ENCODE data around the gene ARMC7. TPM values are rescaled to one million over a fixed set of nuclear protein-coding genes. Genes with fewer than 3 reads are reported as not detected.

Gene ARMC7
- total and polyA plus RNA-seq, 2 of the 13 experiments (the other 11 are each of a cell fraction or from before 2014, with no cell fraction given) = 3.9 to 4.2 TPM

DNA sequence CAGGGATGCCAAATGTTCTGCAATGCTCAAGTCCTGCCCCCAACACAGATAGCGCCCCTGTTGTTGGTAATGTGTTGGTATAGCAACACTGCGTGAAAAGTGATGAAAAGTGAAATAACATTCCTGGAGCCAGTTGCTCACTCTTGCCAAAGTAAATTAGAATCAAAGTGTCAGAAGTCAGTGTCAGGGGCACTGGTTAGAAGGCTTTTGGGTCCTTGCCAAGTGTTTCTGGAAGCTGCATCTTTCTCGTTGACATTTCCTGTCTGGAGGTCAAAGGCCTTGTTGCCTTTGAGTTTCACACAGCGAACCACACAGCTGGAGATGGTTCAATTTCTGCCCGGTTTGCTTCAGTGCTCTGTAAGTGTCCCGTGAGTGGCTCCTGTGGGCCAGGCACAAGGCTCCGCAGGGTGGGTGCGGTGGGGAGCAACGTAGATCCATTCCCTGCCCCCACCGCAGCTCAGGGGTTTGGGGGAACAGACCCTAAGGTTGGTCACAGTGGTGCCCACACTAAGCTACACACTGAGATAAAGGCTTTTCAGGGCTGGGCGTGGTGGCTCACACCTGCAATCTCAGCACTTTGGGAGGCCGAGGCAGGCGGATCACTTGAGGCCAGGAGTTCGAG is 25.6 kb upstream of the ARMC7 start (continued):
- TF ChIP-seq NFKB2 (CRISPR knock-in tag; IDR thresholded peaks at IDR 0.05; ENCODE audit: borderline replicate concordance) (no peak; the same call in 1 of the 2 replicates), ZNF776 (CRISPR knock-in tag; IDR thresholded peaks at IDR 0.05) (no peak), NFATC3 (CRISPR knock-in tag; IDR thresholded peaks at IDR 0.05) (no peak), ZNF138 (CRISPR knock-in tag; IDR thresholded peaks at IDR 0.05; ENCODE audit: low read depth) (no peak), ZNF3 (CRISPR knock-in tag; IDR thresholded peaks at IDR 0.05) (peak; percentile 62; the same call in 1 of the 2 replicates), ZFP37 (CRISPR knock-in tag; IDR thresholded peaks at IDR 0.05; ENCODE audit: borderline replicate concordance) (no peak), RAD21 (CRISPR knock-in tag; IDR thresholded peaks at IDR 0.05) (peak; percentile 25; the same call in 1 of the 2 replicates), ELF3 (CRISPR knock-in tag; IDR thresholded peaks at IDR 0.05) (peak; percentile 94), PHB2 (IDR thresholded peaks at IDR 0.05; ENCODE audit: partially characterized antibody) (no peak), ZNF335 (CRISPR knock-in tag; IDR thresholded peaks at IDR 0.05) (0 out of 2 replicates have a peak, but pooled peaks have one; percentile 60), AKAP8 (CRISPR knock-in tag; IDR thresholded peaks at IDR 0.05) (no peak; the same call in 1 of the 2 replicates), SP5 (CRISPR knock-in tag; IDR thresholded peaks at IDR 0.05; ENCODE audit: borderline replicate concordance, low read depth) (peak; percentile 92), SRF (IDR thresholded peaks at IDR 0.05; ENCODE audit: low read depth, low read length) (no peak; the same call in 1 of the 2 replicates), SOX6 (IDR thresholded peaks at IDR 0.05) (no peak), SOX6 (CRISPR knock-in tag; IDR thresholded peaks at IDR 0.05) (peak; percentile 88), KMT2A (CRISPR knock-in tag; IDR thresholded peaks at IDR 0.05) (peak; percentile 78; the same call in 1 of the 2 replicates)
- TF ChIP-seq, protein P1, sequence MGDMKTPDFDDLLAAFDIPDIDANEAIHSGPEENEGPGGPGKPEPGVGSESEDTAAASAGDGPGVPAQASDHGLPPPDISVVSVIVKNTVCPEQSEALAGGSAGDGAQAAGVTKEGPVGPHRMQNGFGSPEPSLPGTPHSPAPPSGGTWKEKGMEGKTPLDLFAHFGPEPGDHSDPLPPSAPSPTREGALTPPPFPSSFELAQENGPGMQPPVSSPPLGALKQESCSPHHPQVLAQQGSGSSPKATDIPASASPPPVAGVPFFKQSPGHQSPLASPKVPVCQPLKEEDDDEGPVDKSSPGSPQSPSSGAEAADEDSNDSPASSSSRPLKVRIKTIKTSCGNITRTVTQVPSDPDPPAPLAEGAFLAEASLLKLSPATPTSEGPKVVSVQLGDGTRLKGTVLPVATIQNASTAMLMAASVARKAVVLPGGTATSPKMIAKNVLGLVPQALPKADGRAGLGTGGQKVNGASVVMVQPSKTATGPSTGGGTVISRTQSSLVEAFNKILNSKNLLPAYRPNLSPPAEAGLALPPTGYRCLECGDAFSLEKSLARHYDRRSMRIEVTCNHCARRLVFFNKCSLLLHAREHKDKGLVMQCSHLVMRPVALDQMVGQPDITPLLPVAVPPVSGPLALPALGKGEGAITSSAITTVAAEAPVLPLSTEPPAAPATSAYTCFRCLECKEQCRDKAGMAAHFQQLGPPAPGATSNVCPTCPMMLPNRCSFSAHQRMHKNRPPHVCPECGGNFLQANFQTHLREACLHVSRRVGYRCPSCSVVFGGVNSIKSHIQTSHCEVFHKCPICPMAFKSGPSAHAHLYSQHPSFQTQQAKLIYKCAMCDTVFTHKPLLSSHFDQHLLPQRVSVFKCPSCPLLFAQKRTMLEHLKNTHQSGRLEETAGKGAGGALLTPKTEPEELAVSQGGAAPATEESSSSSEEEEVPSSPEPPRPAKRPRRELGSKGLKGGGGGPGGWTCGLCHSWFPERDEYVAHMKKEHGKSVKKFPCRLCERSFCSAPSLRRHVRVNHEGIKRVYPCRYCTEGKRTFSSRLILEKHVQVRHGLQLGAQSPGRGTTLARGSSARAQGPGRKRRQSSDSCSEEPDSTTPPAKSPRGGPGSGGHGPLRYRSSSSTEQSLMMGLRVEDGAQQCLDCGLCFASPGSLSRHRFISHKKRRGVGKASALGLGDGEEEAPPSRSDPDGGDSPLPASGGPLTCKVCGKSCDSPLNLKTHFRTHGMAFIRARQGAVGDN (CRISPR knock-in tag; IDR thresholded peaks at IDR 0.05) = peak; percentile 80
- TF ChIP-seq, protein P2, sequence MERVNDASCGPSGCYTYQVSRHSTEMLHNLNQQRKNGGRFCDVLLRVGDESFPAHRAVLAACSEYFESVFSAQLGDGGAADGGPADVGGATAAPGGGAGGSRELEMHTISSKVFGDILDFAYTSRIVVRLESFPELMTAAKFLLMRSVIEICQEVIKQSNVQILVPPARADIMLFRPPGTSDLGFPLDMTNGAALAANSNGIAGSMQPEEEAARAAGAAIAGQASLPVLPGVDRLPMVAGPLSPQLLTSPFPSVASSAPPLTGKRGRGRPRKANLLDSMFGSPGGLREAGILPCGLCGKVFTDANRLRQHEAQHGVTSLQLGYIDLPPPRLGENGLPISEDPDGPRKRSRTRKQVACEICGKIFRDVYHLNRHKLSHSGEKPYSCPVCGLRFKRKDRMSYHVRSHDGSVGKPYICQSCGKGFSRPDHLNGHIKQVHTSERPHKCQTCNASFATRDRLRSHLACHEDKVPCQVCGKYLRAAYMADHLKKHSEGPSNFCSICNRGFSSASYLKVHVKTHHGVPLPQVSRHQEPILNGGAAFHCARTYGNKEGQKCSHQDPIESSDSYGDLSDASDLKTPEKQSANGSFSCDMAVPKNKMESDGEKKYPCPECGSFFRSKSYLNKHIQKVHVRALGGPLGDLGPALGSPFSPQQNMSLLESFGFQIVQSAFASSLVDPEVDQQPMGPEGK (CRISPR knock-in tag; IDR thresholded peaks at IDR 0.05) = peak; percentile 79; the same call in 1 of the 2 replicates
- TF ChIP-seq, protein P3, sequence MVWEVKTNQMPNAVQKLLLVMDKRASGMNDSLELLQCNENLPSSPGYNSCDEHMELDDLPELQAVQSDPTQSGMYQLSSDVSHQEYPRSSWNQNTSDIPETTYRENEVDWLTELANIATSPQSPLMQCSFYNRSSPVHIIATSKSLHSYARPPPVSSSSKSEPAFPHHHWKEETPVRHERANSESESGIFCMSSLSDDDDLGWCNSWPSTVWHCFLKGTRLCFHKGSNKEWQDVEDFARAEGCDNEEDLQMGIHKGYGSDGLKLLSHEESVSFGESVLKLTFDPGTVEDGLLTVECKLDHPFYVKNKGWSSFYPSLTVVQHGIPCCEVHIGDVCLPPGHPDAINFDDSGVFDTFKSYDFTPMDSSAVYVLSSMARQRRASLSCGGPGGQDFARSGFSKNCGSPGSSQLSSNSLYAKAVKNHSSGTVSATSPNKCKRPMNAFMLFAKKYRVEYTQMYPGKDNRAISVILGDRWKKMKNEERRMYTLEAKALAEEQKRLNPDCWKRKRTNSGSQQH (CRISPR knock-in tag; IDR thresholded peaks at IDR 0.05; ENCODE audit: low read depth) = peak; percentile 86; the same call in 1 of the 2 replicates
- TF ChIP-seq, protein P4, sequence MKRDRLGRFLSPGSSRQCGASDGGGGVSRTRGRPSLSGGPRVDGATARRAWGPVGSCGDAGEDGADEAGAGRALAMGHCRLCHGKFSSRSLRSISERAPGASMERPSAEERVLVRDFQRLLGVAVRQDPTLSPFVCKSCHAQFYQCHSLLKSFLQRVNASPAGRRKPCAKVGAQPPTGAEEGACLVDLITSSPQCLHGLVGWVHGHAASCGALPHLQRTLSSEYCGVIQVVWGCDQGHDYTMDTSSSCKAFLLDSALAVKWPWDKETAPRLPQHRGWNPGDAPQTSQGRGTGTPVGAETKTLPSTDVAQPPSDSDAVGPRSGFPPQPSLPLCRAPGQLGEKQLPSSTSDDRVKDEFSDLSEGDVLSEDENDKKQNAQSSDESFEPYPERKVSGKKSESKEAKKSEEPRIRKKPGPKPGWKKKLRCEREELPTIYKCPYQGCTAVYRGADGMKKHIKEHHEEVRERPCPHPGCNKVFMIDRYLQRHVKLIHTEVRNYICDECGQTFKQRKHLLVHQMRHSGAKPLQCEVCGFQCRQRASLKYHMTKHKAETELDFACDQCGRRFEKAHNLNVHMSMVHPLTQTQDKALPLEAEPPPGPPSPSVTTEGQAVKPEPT (CRISPR knock-in tag; IDR thresholded peaks at IDR 0.05; ENCODE audit: low read depth) = peak; percentile 28; the same call in 1 of the 2 replicates
- TF ChIP-seq, protein P5, sequence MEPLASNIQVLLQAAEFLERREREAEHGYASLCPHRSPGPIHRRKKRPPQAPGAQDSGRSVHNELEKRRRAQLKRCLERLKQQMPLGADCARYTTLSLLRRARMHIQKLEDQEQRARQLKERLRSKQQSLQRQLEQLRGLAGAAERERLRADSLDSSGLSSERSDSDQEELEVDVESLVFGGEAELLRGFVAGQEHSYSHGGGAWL (CRISPR knock-in tag; IDR thresholded peaks at IDR 0.05) = no peak; the same call in 1 of the 2 replicates
